ENCODE results near the gene MARVELD1. TPM values are rescaled to one million over a fixed set of nuclear protein-coding genes. Genes with fewer than 3 reads are reported as not detected.

MARVELD1 gene
- 10 to 100 TPM; 11.0 to 24.6 (median 17.2) TPM for total RNA-seq
- 1 to 10 TPM; 3.7 to 7.8 (median 6.4) TPM for polyA plus RNA-seq
- long read RNA-seq, donor 1, transcript MARVELD1-201 (2 exons, 3,221 nt), result major isoform, 13 of 19 reads
- long read RNA-seq, donor 1, partial matches to known transcripts, result 0 of 19 reads
- long read RNA-seq, donor 1, other reads (novel, unspliced or antisense), result 6 of 19 reads
- long read RNA-seq, donor 2, transcript MARVELD1-201 (2 exons, 3,221 nt), result major isoform, 15 of 15 reads
- long read RNA-seq, donor 2, partial matches to known transcripts, result 0 of 15 reads
- long read RNA-seq, donor 2, other reads (novel, unspliced or antisense), result 0 of 15 reads

DNA sequence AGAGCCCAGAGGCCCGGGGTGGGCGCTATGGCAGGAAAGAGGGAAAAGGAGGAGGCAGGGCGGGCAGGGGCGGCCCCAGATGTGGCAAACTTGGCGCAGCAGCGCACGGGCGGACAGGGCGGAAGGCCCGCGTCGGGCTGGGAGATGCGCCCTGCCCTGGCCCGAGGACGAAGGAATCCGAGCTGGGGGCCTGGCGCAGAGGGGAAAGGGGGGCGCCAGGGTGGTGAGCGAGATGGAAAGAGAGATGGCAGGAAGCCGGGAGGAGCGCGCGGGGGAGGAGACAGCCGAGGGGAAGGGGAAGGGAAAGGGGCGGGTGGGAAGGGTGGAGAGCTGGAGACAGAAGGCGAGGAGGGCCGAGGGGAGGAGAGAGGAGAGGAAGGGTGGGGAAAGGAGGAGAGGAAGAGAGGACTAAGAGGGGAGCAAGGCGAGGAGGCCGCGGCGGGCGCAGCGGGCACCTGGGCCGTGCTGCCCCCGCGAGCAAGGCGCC is at the start of gene MARVELD1:
Gene MARVELD1 (plus strand): TSS at position 392 of the 487 bp plus-strand sequence. CDS start 147 bp downstream, outside the sequence.
- Histone ChIP-seq H3K36me3 (no peaks in the 10 kb centered on the region), H3K9me3 (no peaks in the 10 kb centered on the region), H3K4me3 (peak within 1 kb of the TSS; percentile 52 to 80 (median 60)), H3K27ac (peak within 1 kb of the TSS; percentile 51 to 90 (median 86)), H3K4me1 (peaks cover 4 to 75% (median 44%) of the 10 kb centered on the region in 6 donors), H3K27me3 (replicated peaks in 1 of 7) (peaks cover 0 to 47% (median 5%) of the 10 kb centered on the region in 7 donors)
- no peak for DNase-seq
- intact Hi-C loops (cut with DNase I; ENCODE audit: low total_unique reads), result no loop called here
- WGBS, 5 donors, result 3 to 5% (median 5%) methylated on average over 29 to 37 of the region's 37 CpGs
- TF ChIP-seq, protein P1, sequence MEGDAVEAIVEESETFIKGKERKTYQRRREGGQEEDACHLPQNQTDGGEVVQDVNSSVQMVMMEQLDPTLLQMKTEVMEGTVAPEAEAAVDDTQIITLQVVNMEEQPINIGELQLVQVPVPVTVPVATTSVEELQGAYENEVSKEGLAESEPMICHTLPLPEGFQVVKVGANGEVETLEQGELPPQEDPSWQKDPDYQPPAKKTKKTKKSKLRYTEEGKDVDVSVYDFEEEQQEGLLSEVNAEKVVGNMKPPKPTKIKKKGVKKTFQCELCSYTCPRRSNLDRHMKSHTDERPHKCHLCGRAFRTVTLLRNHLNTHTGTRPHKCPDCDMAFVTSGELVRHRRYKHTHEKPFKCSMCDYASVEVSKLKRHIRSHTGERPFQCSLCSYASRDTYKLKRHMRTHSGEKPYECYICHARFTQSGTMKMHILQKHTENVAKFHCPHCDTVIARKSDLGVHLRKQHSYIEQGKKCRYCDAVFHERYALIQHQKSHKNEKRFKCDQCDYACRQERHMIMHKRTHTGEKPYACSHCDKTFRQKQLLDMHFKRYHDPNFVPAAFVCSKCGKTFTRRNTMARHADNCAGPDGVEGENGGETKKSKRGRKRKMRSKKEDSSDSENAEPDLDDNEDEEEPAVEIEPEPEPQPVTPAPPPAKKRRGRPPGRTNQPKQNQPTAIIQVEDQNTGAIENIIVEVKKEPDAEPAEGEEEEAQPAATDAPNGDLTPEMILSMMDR (IDR thresholded peaks at IDR 0.05 in 8 of 11, conservative IDR thresholded peaks at IDR 0.05 in 3 of 11), result no peak
- TF ChIP-seq POLR2A (IDR thresholded peaks at IDR 0.05), result no peak
- TF ChIP-seq POLR2AphosphoS5 (IDR thresholded peaks at IDR 0.05), result peak in 2 of 3 donors; percentile 37 to 60

DNA sequence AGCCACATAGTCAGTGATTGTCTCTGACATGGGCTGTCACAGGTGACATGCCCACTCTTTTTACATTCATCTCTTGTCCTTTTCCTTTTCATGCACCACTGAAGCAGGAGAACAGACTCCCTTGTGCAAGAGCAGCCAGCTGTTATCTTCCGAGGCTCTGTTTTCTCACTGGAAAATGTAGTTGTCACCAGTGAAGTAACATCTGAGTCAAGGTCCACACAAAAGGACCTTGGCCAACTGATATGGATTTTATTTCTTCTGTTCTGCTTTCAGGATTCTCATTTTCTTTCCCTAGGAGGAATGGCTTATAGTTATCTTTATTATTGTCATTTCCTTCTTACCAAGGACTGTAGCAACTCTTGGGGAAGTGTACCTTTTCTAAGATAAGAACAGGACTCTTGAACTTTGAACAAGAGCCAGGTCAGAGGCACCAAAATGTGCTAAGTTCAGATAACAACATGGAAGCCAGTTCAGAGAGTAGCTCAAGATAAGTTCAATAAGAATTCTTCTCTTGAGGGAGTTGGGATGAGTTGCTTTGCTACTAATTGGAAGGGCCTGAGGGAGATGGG is 49.2 kb upstream of the MARVELD1 start:
- no peak for TF ChIP-seq POLR2A (IDR thresholded peaks at IDR 0.05)
- no peak for TF ChIP-seq POLR2AphosphoS5 (IDR thresholded peaks at IDR 0.05)
- TF ChIP-seq, protein P1 (IDR thresholded peaks at IDR 0.05 in 8 of 11, conservative IDR thresholded peaks at IDR 0.05 in 3 of 11), result no peak
- Histone ChIP-seq H3K27ac (peak overlapping the region in 2 of 8 donors; percentile 2 to 44), H3K27me3 (replicated peaks in 1 of 7) (no peaks in the 10 kb centered on the region), H3K4me1 (no peaks in the 10 kb centered on the region), H3K36me3 (peaks cover 0 to 94% (median 56%) of the 10 kb centered on the region in 6 donors), H3K9me3 (no peaks in the 10 kb centered on the region), H3K4me3 (no peak overlapping the region)
- DNase-seq, result no peak
- intact Hi-C loops (cut with DNase I; ENCODE audit: low total_unique reads), result no loop called here
- WGBS, 5 donors, result 35 to 75% (median 52%) methylated on average over 1 of the region's 1 CpG

DNA sequence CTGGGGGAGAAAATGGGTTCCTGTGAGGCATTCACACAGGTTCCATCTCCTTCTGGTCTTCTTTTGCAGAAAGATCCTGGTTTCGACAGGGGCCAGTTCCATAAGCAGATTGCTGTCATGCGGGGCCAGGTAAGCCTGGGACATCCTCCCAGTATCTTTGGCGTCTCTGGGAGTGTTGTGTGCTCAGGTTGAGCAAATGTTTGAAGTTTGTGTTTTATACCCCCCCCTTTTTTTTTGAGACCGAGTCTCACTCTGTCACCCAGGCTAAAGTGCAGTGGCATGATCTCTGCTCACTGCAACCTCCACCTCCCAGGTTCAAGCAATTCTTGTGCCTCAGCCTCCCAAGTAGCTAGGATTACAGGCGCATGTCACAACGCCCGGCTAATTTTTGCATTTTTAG is 46.5 kb upstream of the MARVELD1 start:
- TF ChIP-seq POLR2A (IDR thresholded peaks at IDR 0.05) (no peak), POLR2AphosphoS5 (IDR thresholded peaks at IDR 0.05) (no peak)
- TF ChIP-seq, protein P1 (IDR thresholded peaks at IDR 0.05 in 8 of 11, conservative IDR thresholded peaks at IDR 0.05 in 3 of 11), result no peak
- peaks cover 0 to 100% (median 64%) of the 10 kb centered on the region in 6 donors for H3K36me3 ChIP-seq
- H3K27me3 ChIP-seq (replicated peaks in 1 of 7), result no peaks in the 10 kb centered on the region
- 91 to 99% (median 96%) methylated on average over 7 of the region's 7 CpGs for WGBS, 5 donors
- H3K9me3 ChIP-seq, result no peaks in the 10 kb centered on the region
- H3K4me1 ChIP-seq, result no peaks in the 10 kb centered on the region
- no peak overlapping the region for H3K27ac ChIP-seq
- no peak for DNase-seq
- intact Hi-C loops (cut with DNase I; ENCODE audit: low total_unique reads), result no loop called here
- H3K4me3 ChIP-seq, result no peak overlapping the region

DNA sequence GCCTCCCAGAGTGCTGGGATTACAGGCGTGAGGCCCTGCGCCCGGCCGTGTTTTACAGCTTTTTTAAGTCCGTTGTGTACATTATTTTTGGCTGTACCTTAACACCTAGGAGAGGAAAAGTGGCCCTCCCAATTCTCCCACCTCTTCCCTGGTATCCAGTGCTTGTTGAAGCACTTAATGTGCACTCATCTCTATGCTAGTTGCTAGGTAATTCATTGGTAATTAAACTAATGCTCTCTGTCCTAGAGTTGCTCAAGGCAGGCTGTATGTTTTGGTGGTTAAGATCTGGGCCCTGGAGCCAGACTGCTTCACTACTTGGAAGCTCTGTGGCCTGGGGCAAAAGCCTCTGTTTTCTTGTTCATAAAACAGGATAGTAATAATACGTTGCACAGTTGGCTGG is 46.1 kb upstream of the MARVELD1 start:
- H3K4me1 ChIP-seq, result no peaks in the 10 kb centered on the region
- 86 to 97% (median 95%) methylated on average over 6 of the region's 6 CpGs for WGBS, 5 donors
- no peak overlapping the region for H3K4me3 ChIP-seq
- H3K36me3 ChIP-seq, result peaks cover 0 to 100% (median 60%) of the 10 kb centered on the region in 6 donors
- no peaks in the 10 kb centered on the region for H3K27me3 ChIP-seq (replicated peaks in 1 of 7)
- H3K9me3 ChIP-seq, result no peaks in the 10 kb centered on the region
- intact Hi-C loops (cut with DNase I; ENCODE audit: low total_unique reads), result no loop called here
- TF ChIP-seq, protein P1 (IDR thresholded peaks at IDR 0.05 in 8 of 11, conservative IDR thresholded peaks at IDR 0.05 in 3 of 11), result no peak
- TF ChIP-seq POLR2AphosphoS5 (IDR thresholded peaks at IDR 0.05) (no peak), POLR2A (IDR thresholded peaks at IDR 0.05) (no peak)
- DNase-seq, result no peak
- no peak overlapping the region for H3K27ac ChIP-seq

Data from spleen (tissue), 13 donors.